HFFc6 (cell line): Measurements from ENCODE around the gene DCUN1D3. TPM values are rescaled to one million over a fixed set of nuclear protein-coding genes. Genes with fewer than 3 reads are reported as not detected.
"Not testable (repeated sequence)": the region's sequence is repeated elsewhere in the genome, so short reads cannot be mapped to it uniquely, and the experiment has no call there.

ENCODE experiments used
- DNase-seq: peaks from one replicate; pipeline ENCODE4 v3.0.0-alpha.2; 2018
- H3K27ac Mint-ChIP-seq: 2 replicates; pipeline ENCODE4 v1.8.0; 2020; ENCODE audit warnings: mild to moderate bottlenecking, mixed read lengths
- H3K27me3 Mint-ChIP-seq: 2 replicates; pipeline ENCODE4 v1.8.0; 2021; ENCODE audit warnings: mild to moderate bottlenecking, moderate library complexity, mixed read lengths; ENCODE audit not compliant: insufficient read depth
- H3K36me3 Mint-ChIP-seq: 2 replicates; pipeline ENCODE4 v1.8.0; 2021; ENCODE audit warnings: low read depth, mixed read lengths
- H3K4me1 Mint-ChIP-seq: 2 replicates; pipeline ENCODE4 v1.8.0; 2020; ENCODE audit warnings: low read depth, mixed read lengths
- H3K4me3 Mint-ChIP-seq: 2 replicates; pipeline ENCODE4 v1.8.0; 2020; ENCODE audit warnings: mild to moderate bottlenecking, moderate library complexity, mixed read lengths
- H3K9me3 Mint-ChIP-seq: 2 replicates; pipeline ENCODE4 v1.8.0; 2020; ENCODE audit warnings: mild to moderate bottlenecking, mixed read lengths
- CTCF ChIP-seq: fragments of 200-600 bp; sonication (generic); IDR thresholded peaks from 2 replicates; pipeline ENCODE4 v1.5.0; 2021; ENCODE audit warnings: antibody characterized with exemption, mild to moderate bottlenecking
- long read RNA-seq: library from polyadenylated mRNA; unstranded; transcript quantifications from one replicate; pipeline ENCODE4 v2.0.0, GENCODE V29; 2019
- total RNA-seq, 6 experiments: library from RNA; stranded (reverse); fragmentation: NEBNext Ultra II Directional; extraction: Animal tissue kit (Norgen Biotek cat#: 25700); gene quantifications; 2 replicates in 1 of 6; 3 replicates in 5 of 6; pipeline ENCODE4 v1.2.3, GENCODE V29; 2021

DCUN1D3 gene
- total RNA-seq, result 10 to 100 TPM; 29.2 to 41.0 (median 32.1) TPM
- long read RNA-seq, partial matches to known transcripts, result 0 of 6 reads
- long read RNA-seq, other reads (novel, unspliced or antisense), result 6 of 6 reads

GRCh38 chr16:20900299-20901067 lies at the start of gene DCUN1D3, which contains the start of gene LYRM1:
Gene DCUN1D3 (minus strand): TSS chr16:20900358. CDS start chr16:20862538, 37,820 bp downstream.
Gene LYRM1 (plus strand): TSS chr16:20900771. CDS start chr16:20915556, 14,785 bp downstream.
- Mint-ChIP-seq H3K4me3 (peak within 1 kb of the TSS; percentile 89), H3K27me3 (peaks cover 2% of the 10 kb centered on the region), H3K27ac (peak within 1 kb of the TSS; percentile 97), H3K36me3 (peaks cover 38% of the 10 kb centered on the region), H3K9me3 (no peaks in the 10 kb centered on the region), H3K4me1 (peaks cover 77% of the 10 kb centered on the region)
- peak; percentile 99 for DNase-seq
- TF ChIP-seq CTCF, result no peak

GRCh38 chr16:20949660-20950059 lies 49.5 kb upstream of the DCUN1D3 start:
- TF ChIP-seq CTCF, result no peak
- H3K9me3 Mint-ChIP-seq, result no peaks in the 10 kb centered on the region
- H3K27ac Mint-ChIP-seq, result no peak overlapping the region
- H3K4me3 Mint-ChIP-seq, result no peak overlapping the region
- no peaks in the 10 kb centered on the region for H3K36me3 Mint-ChIP-seq
- H3K27me3 Mint-ChIP-seq, result peaks cover 10% of the 10 kb centered on the region
- DNase-seq, result no peak
- H3K4me1 Mint-ChIP-seq, result peaks cover 9% of the 10 kb centered on the region

- H3K36me3 Mint-ChIP-seq, result no peaks in the 10 kb centered on the region
- H3K4me1 Mint-ChIP-seq, result peaks cover 11% of the 10 kb centered on the region
- no peak overlapping the region for H3K27ac Mint-ChIP-seq
- no peaks in the 10 kb centered on the region for H3K9me3 Mint-ChIP-seq
- no peak overlapping the region for H3K4me3 Mint-ChIP-seq
- TF ChIP-seq CTCF, result no peak
- H3K27me3 Mint-ChIP-seq, result peaks cover 10% of the 10 kb centered on the region
- no peak for DNase-seq
These were observed 48.3 kb upstream of the DCUN1D3 start for GRCh38 chr16:20948444-20948843.

GRCh38 chr16:20946015-20946629 lies 46.0 kb upstream of the DCUN1D3 start:
- DNase-seq, result no peak
- no peaks in the 10 kb centered on the region for H3K9me3 Mint-ChIP-seq
- H3K4me1 Mint-ChIP-seq, result peaks cover 11% of the 10 kb centered on the region
- no peak overlapping the region for H3K27ac Mint-ChIP-seq
- H3K4me3 Mint-ChIP-seq, result no peak overlapping the region
- TF ChIP-seq CTCF, result no peak
- H3K36me3 Mint-ChIP-seq, result no peaks in the 10 kb centered on the region
- H3K27me3 Mint-ChIP-seq, result peaks cover 5% of the 10 kb centered on the region

- not testable (repeated sequence) for H3K27me3 Mint-ChIP-seq, H3K36me3 Mint-ChIP-seq, H3K4me3 Mint-ChIP-seq, DNase-seq, H3K27ac Mint-ChIP-seq, H3K9me3 Mint-ChIP-seq
- H3K4me1 Mint-ChIP-seq, result peaks cover 11% of the 10 kb centered on the region
These were observed 45.4 kb upstream of the DCUN1D3 start for GRCh38 chr16:20945575-20945875.
